ENCODE data around the gene CEND1. TPM values are rescaled to one million over a fixed set of nuclear protein-coding genes. Genes with fewer than 3 reads are reported as not detected.

The CEND1 gene
- total RNA-seq, 4 donors from 2014 or later = not detected

DNA sequence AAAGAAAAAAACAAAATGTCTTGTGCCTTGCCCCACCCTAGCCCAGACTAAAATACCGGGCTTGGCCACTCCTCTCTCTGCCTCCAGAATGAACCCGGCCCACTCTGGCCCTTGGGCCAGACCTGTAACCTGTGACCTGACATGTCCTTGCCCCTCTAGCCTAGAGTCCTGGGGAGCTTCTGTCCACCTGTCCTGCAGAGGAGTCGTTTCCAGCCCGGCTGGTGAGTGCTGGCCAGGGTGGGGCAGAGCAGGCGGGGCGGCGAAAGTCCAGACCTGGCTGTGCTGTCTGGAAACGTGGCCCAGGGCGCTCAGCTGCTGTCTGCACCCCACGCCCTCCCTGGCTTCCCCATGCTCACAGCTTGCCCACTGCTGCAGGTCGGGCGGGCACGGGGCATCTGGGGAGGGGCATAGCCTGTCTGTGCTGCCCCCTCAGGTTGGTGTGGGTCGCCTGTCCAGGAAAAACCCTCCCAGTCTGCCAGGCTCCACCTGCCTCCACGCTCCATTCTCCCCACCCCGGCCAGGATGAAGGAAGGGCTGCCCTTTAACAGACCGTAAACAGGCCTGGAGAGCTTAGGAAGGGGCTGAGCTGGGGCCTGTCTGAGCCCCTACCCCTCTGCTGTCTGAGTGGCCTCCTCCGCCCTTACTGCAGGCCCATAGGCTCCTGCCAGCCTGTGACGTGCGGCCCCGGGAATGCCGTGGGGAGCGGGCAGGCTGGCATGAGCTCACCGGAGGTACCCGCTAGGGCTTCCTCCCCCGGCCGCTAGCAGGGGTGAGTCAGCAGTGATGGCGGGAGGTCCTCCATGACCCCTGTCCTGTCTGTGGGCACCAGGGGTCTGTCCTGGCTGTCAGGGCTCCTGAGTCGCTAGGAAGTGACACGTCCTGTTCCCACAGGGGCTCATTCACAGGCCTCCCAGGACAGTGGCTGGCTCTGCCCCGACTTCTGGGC lies 44.8 kb upstream of the CEND1 start:
- DNase-seq (ENCODE audit: low spot score) = no peak
- TF ChIP-seq, protein P1, sequence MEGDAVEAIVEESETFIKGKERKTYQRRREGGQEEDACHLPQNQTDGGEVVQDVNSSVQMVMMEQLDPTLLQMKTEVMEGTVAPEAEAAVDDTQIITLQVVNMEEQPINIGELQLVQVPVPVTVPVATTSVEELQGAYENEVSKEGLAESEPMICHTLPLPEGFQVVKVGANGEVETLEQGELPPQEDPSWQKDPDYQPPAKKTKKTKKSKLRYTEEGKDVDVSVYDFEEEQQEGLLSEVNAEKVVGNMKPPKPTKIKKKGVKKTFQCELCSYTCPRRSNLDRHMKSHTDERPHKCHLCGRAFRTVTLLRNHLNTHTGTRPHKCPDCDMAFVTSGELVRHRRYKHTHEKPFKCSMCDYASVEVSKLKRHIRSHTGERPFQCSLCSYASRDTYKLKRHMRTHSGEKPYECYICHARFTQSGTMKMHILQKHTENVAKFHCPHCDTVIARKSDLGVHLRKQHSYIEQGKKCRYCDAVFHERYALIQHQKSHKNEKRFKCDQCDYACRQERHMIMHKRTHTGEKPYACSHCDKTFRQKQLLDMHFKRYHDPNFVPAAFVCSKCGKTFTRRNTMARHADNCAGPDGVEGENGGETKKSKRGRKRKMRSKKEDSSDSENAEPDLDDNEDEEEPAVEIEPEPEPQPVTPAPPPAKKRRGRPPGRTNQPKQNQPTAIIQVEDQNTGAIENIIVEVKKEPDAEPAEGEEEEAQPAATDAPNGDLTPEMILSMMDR (IDR thresholded peaks at IDR 0.05) = no peak

DNA sequence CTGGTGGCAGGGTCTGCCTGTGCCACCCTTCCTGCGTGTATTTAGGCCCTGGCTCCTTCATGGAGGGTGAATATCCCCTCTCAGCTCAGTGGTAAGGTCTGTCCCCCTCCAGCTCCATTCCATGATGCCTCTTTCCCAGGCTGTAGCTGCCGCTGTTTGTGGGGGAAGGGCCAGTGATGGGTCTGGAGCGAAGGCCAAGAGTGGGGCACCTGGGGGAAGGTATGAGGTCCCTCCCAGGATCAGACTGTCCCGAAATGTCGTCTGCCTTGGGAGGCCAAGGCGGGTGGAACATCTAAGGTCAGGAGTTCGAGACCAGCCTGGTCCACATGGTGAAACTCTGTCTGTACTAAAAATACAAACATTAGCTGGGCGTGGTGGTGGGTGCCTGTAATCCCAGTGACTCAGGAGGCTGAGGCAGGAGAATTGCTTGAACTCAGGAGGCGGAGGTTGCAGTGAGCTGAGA lies 44.0 kb upstream of the CEND1 start:
- DNase-seq (ENCODE audit: low spot score) (no peak), ATAC-seq (ENCODE audit: low FRiP score) (no peak)

More for the DNA sequence above, 44.8 kb upstream of the CEND1 start:
- ATAC-seq (ENCODE audit: low FRiP score) = peak; percentile 63

DNA sequence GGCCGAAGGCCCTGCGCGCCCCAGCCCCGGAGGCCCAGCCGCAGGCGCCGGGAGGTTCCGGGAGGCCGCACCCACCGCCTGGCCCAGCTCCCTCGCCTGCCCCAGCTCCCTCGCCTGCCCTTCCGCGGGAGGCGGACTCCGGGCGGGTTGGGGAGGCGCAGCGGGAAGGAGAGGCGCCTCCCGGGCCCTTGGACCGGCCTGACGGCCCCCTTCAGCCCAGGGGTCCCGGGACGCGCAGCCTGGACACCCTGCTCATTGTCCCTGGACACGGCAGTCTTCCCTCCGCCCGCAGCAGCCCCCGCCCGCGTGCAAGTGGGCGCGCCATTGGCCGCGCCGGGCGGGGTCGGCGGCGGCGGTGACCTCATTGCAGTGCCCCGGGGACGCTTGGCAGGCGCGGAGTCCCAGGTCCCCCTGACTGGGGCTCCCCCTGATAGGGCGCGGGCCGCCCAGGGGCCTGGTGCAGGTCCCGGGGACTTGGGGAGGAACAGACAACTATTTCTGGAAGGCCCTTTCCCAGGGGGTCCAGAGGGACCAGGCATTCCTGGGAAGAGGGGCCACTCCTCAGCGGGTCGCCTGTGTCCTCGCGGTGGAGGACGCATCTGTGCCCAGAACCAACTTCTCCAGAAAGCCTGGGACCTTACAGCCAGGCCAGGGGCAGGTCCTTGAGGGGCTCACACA lies 43.4 kb upstream of the CEND1 start:
- TF ChIP-seq, protein P1 (IDR thresholded peaks at IDR 0.05) = no peak
- DNase-seq (ENCODE audit: low spot score) = no peak
- ATAC-seq (ENCODE audit: low FRiP score) = peak; percentile 5

More for the DNA sequence above, 44.0 kb upstream of the CEND1 start:
- TF ChIP-seq, protein P1 (IDR thresholded peaks at IDR 0.05) = no peak

- TF ChIP-seq, protein P1 (IDR thresholded peaks at IDR 0.05) = no peak
- DNase-seq (ENCODE audit: low spot score) = no peak
- peak; percentile 19 for ATAC-seq (ENCODE audit: low FRiP score)
Measured at GRCh38 chr11:832529-833113, 42.7 kb upstream of the CEND1 start, which contains the start of gene CD151. Gene CD151, plus strand, starts transcription at chr11:832952. Its CDS starts 3,118 bp downstream, at chr11:836070.

DNA sequence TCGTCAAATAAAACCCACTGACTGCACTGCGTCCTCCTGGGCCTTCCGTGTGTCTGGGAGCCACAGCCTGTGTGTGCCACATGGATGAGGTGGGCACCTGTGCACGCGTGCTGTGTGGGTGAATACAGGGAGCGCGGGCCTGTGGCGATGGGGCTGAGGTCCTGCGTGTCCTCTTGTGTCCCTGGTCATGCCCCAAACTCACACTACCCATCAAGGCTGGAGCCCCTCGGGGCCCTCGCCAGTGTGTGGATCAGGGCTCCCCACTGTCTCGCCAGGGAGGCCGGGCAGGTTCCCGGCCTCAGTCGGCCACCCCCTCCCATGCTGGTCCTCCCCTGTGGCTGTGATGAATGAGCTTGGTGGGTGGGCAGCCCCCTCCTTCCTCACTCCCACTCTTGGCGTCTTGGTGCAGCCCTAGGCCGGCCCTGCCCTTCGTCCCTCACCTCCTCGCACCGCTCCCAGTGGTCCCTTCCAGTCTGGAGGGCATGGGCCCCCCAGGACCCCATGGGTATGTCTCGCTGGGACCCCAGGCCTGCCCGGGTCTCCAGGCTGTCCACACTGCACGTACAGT lies 42.2 kb upstream of the CEND1 start:
- DNase-seq (ENCODE audit: low spot score) = no peak

More for the DNA sequence above, 42.2 kb upstream of the CEND1 start:
- TF ChIP-seq, protein P1 (IDR thresholded peaks at IDR 0.05) = no peak
- ATAC-seq (ENCODE audit: low FRiP score) = no peak

Measured in omental fat pad (tissue), 4 donors.